ENCODE measurements around the gene MACROD2. TPM values are rescaled to one million over a fixed set of nuclear protein-coding genes. Genes with fewer than 3 reads are reported as not detected.

Gene MACROD2
- total RNA-seq, 2 donors from 2014 or later = 8.3 to 21.8 TPM

- ATAC-seq = peak; percentile 61
- intact Hi-C loops (cut with DNase I) = no loop called here
- Histone ChIP-seq H3K4me1 (peaks cover 10% of the 10 kb centered on the region), H3K27me3 (no peaks in the 10 kb centered on the region), H3K36me3 (replicated peaks in 1 of 2; ENCODE audit: insufficient read depth in 1 of 2, low read depth in 2 of 2) (no peaks in the 10 kb centered on the region), H3K27ac (peak overlapping the region in 1 of 4 donors; percentile 0), H3K9me3 (no peaks in the 10 kb centered on the region), H3K4me3 (no peak overlapping the region)
- TF ChIP-seq POLR2A (IDR thresholded peaks at IDR 0.05) = no peak
- TF ChIP-seq CTCF (IDR thresholded peaks at IDR 0.05) = no peak
- whole genome bisulfite sequencing, 2 donors = 23 to 31% methylated on average over 2 of the region's 2 CpGs
- DNase-seq = peak in 1 of 4 donors; percentile 11
Measured at GRCh38 chr20:14142964-14143627, 147.8 kb downstream of the MACROD2 start.

GRCh38 chr20:14148042-14148441 lies 152.7 kb downstream of the MACROD2 start:
- intact Hi-C loops (cut with DNase I) = no loop called here
- 63 to 65% methylated on average over 1 of the region's 1 CpG for WGBS, 2 donors

GRCh38 chr20:14155361-14155760 lies 160.0 kb downstream of the MACROD2 start:
- no peaks in the 10 kb centered on the region for H3K27me3 ChIP-seq
- H3K36me3 ChIP-seq (replicated peaks in 1 of 2; ENCODE audit: insufficient read depth in 1 of 2, low read depth in 2 of 2) = no peaks in the 10 kb centered on the region
- no peak overlapping the region for H3K4me3 ChIP-seq
- no peak for DNase-seq
- TF ChIP-seq POLR2A (IDR thresholded peaks at IDR 0.05) = no peak
- TF ChIP-seq CTCF (IDR thresholded peaks at IDR 0.05) = no peak
- ATAC-seq = no peak
- intact Hi-C loops (cut with DNase I) = no loop called here
- no peaks in the 10 kb centered on the region for H3K9me3 ChIP-seq
- 49 to 59% methylated on average over 2 of the region's 2 CpGs for WGBS, 2 donors
- no peak overlapping the region for H3K27ac ChIP-seq
- H3K4me1 ChIP-seq = no peaks in the 10 kb centered on the region

More at GRCh38 chr20:14148042-14148441, 152.7 kb downstream of the MACROD2 start:
- no peak overlapping the region for H3K27ac ChIP-seq
- TF ChIP-seq POLR2A (IDR thresholded peaks at IDR 0.05) = no peak
- TF ChIP-seq CTCF (IDR thresholded peaks at IDR 0.05) = no peak
- no peak overlapping the region for H3K4me3 ChIP-seq
- ATAC-seq (no peak), DNase-seq (no peak)
- H3K27me3 ChIP-seq = no peaks in the 10 kb centered on the region
- no peaks in the 10 kb centered on the region for H3K9me3 ChIP-seq
- H3K4me1 ChIP-seq = peaks cover 8% of the 10 kb centered on the region
- H3K36me3 ChIP-seq (replicated peaks in 1 of 2; ENCODE audit: insufficient read depth in 1 of 2, low read depth in 2 of 2) = no peaks in the 10 kb centered on the region

GRCh38 chr20:14178528-14178927 lies 183.2 kb downstream of the MACROD2 start:
- DNase-seq = no peak
- H3K27ac ChIP-seq = no peak overlapping the region
- 85 to 93% methylated on average over 4 of the region's 4 CpGs for WGBS, 2 donors
- peaks cover 0 to 8% (median 0%) of the 10 kb centered on the region in 3 donors for H3K9me3 ChIP-seq
- ATAC-seq = no peak
- H3K4me3 ChIP-seq = no peak overlapping the region
- no peaks in the 10 kb centered on the region for H3K36me3 ChIP-seq (replicated peaks in 1 of 2; ENCODE audit: insufficient read depth in 1 of 2, low read depth in 2 of 2)
- no peaks in the 10 kb centered on the region for H3K27me3 ChIP-seq
- TF ChIP-seq POLR2A (IDR thresholded peaks at IDR 0.05) = no peak
- no peak for TF ChIP-seq CTCF (IDR thresholded peaks at IDR 0.05)
- intact Hi-C loops (cut with DNase I) = no loop called here
- no peaks in the 10 kb centered on the region for H3K4me1 ChIP-seq

GRCh38 chr20:14178952-14179351 lies 183.6 kb downstream of the MACROD2 start:
- no peaks in the 10 kb centered on the region for H3K27me3 ChIP-seq
- no peaks in the 10 kb centered on the region for H3K36me3 ChIP-seq (replicated peaks in 1 of 2; ENCODE audit: insufficient read depth in 1 of 2, low read depth in 2 of 2)
- no peak for TF ChIP-seq CTCF (IDR thresholded peaks at IDR 0.05)
- no peak for TF ChIP-seq POLR2A (IDR thresholded peaks at IDR 0.05)
- no peaks in the 10 kb centered on the region for H3K4me1 ChIP-seq
- intact Hi-C loops (cut with DNase I) = no loop called here
- DNase-seq (no peak), ATAC-seq (no peak)
- H3K27ac ChIP-seq = no peak overlapping the region
- H3K4me3 ChIP-seq = no peak overlapping the region
- H3K9me3 ChIP-seq = peaks cover 0 to 8% (median 0%) of the 10 kb centered on the region in 3 donors

All from body of pancreas (tissue), 4 donors.